HG02981 (cell line): ENCODE results near the gene SPC24.

ENCODE experiments used
- ATAC-seq: cut with Tn5 transposase; IDR thresholded peaks from one replicate; pipeline ENCODE4 v1.9.1; 2021; ENCODE audit warnings: mild to moderate bottlenecking, moderate library complexity; ENCODE audit not compliant: unreplicated experiment

SPC24 gene

DNA sequence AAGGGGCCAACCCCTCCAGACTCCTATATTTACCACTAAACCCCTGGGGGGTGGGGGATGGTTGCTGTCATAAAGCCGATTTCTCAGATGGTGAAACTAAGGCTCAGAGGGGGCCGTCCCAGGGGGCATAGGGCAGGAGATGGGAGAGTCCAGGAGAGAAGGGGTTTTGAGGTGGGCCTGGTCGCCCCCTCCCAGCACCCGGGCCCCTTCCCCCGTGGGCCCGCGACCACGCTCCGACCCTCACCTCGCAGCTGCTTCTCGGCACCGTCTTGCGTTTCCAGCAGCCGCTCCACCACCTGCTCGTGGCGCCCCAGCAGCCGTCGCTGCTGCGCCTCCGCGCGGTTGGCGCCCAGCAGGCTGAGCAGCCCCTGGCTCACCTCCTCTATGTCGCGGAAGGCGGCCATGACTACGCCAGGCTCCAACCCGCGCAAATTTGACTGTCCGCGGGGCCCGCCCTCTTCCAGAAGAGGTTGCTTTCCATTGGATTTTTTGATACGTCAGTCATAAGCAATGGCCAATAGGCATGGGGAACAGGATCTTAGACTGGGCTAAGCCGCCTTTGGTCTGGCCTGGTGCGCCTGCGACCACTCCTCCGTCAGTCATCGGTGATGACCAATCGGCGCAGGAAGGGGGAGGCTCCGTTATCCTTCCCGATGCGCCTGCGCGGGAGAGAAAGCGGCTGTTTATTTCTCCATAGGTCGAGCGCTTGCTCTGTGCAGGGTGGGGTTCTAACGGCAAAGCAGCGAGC is at the start of gene SPC24:
Gene SPC24, minus strand, starts transcription at position 410 of the 748 bp plus-strand sequence. Its CDS starts 6 bp downstream, at position 404.
- ATAC-seq, result peak; percentile 96

DNA sequence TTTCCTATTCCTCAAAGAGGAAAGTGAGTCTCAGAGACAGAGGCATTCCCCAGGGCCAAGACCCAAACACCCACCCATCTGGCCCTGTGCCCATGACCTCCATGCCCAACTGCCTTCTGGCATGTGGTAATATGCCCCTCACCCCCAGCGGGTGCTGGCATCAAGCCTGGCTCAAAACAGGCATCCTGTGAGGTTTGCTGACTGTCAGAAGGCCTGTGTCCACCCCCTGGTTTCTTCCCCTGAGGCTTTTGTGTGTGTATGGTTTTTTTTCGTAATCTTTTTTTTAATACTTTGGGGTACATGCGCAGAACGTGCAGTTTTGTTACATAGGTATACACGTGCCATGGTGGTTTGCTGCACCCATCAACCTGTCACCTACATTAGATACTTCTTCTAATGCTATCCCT is 49.4 kb upstream of the SPC24 start:
- no peak for ATAC-seq

- ATAC-seq, result no peak
Measured at GRCh38 chr19:11204076-11204602, 48.6 kb upstream of the SPC24 start.

- ATAC-seq, result no peak
Measured at GRCh38 chr19:11203194-11204075, 47.9 kb upstream of the SPC24 start.

GRCh38 chr19:11202488-11203193 is 47.1 kb upstream of the SPC24 start:
- ATAC-seq, result no peak

- ATAC-seq, result no peak
Measured at GRCh38 chr19:11201791-11202190, 46.2 kb upstream of the SPC24 start.

DNA sequence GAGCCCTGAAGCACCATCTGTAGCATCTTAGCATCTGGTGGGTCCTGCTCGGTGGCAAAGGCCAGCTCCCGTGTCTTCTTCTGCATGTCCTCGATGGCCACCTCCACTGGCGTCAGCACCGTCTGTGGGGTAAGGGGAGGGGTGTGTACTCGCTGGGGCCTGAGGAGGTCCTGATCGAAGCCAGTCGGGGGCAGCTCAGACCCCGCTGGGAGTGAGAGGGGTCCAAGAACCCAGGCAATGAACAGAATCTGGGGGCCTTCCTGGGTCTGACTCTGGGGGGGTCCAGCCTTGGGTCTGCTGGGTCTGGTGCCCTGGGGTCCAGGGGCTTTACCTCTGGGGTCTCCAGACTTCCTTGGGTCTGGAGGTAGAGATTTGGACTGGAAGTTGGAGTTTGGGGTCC is 45.3 kb upstream of the SPC24 start:
- ATAC-seq, result no peak

- no peak for ATAC-seq
Measured at GRCh38 chr19:11200015-11200574, 44.5 kb upstream of the SPC24 start.

- no peak for ATAC-seq
Measured at GRCh38 chr19:11199517-11199916, 43.9 kb upstream of the SPC24 start.

DNA sequence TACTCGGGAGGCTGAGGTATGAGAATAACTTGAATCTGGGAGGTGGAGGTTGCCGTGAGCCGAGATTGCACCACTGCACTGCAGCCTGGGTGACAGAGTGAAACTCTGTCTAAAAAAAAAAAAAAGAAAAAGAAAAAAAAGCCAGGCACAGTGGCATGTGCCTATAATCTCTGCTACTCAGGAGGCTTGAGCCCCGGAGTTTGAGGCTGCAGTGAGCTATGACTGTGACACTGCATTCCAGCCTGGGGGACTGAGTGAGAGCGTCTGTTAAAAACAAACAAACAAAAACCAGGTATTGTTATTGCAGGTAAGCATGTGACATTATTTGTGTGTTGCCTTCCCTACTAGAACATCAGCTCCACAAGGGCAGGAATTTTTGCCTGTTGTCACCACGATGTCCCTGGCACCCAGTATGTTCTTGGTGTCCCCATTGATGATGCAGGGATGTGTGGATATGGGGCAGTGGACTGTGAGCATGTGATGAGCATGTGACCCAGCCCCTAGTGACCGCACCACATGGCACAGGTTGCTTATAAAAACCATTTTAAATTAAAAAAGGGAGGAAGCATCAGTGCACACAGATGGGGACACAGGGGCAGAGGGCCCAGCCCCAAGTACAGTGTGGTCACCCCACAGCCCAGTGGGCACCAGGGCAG is 43.3 kb upstream of the SPC24 start:
- no peak for ATAC-seq

DNA sequence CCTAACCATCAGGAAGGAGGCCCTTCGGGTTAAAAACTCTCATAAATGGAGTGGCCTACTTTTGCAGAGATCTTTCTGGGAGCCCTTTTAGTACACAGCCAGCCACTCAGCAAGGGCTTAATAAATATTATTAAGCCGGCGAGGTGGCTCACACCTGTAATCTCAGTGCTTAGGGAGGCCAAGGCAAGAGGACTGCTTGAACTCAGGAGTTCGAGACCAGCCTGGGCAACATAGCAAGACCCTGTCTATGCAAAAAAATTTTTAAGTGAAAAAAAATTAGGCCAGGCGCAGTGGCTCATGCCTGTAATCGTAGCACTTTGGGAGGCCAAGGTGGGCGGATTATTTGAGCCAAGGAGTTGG is 42.6 kb upstream of the SPC24 start:
- ATAC-seq, result no peak

DNA sequence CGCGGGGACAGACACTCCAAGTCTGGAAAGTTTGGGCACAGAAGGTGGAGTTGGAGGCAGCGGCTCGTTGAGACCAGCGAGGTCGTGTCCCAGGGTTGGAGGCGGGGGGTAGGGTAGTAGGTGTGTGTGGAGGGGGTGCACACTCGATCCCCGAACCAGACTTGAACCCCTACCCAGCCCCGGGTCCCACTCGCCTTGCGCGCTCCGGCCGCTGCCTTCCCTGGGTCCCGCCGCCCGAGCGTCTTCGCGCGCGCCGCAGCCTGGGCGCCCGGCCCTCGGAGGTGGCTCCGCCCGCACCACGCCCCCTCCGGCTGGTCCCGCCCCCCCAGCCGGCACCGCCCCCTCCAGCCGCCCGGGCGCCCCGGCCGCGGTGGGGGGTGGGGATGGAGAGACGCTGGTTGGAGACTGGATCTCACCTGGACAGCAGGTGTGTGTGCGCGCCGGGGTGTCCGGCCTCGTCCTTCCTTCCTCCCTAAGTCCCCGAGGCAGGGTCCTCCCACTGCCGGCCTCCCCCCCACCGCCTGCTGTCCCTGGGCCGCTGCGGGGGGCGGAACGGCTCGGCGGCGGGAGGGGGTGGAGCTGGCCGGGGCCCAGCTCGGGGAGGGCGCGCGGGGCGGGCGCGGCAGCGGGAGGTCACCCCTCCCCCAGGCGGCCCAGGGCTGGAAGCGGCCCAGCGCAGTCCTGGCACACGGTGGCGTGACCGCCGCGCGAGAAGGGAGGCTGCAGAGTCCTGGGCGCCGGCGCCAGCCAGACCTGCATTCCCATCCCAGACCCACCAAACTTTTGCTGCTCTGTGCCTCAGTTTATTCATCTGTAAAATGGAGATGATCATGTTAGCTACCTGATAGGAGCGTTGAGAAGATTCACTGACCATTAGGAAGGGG is 42.0 kb upstream of the SPC24 start, which contains the start of gene KANK2:
Gene KANK2, minus strand, starts transcription at position 255 of the 884 bp plus-strand sequence. CDS start 3,034 bp downstream, outside the sequence.
- peak; percentile 53 for ATAC-seq

DNA sequence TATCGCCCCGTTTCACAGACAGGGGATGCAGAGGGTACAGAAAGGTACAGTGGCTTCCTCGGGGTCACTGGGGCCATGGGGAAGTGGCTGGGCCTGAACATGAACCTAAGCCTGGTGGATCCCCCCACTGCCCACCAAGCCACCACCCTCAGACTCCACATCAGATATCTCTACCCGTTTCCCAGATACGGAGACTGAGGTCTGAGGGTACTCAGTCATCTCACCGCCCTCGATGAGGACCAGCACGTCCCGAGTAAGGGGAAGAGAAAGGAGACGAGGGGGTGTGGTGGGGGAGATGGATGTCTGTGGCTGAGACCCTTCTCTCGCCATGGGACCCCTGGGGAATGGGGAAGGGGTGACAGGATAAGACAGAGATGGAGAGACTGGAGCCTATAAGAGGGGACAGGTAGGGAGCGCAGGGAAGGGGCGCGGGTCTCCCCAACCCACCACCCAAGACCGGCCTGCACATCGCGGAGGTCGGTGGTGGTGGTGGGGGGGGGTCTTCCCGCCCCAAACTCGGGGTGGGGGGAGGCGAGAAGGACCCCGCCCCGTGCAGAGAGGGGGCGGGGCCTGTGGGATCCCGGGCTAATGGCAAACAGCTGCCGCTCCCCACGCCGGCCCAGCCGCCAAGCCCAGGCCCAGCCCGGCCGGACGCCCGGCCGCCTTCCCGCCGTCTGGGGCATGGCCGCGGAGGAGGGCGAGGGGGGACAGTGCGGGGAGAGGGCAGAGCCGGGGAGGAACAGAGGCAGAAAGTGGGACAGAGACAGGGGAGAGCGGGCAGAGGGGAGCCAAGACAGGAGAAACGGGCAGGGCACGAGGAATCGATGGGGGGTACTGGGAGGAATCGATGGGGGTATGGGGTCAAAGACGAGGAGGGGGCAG is 41.1 kb upstream of the SPC24 start:
- no peak for ATAC-seq

DNA sequence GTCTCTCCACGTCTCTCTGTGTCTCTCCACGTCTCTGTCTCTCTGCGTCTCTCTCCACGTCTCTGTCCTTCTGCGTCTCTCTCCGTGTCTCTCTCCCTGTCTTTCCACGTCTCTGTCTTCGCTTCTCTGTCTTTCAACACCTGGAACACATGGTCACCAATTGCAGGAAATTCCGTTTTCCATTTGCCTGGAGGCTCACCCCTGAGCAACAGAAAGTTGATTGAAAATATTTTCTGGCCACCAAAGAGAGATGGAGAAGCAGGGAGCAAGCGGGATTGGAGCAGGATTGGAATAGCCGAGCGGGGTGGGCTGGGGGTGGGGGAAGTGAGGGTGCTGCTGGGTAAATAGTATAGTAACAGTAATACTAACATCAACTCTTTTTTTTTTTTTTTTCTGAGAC is 40.1 kb upstream of the SPC24 start:
- ATAC-seq, result no peak

- ATAC-seq, result no peak
Measured at GRCh38 chr19:11194656-11195558, 39.3 kb upstream of the SPC24 start.

DNA sequence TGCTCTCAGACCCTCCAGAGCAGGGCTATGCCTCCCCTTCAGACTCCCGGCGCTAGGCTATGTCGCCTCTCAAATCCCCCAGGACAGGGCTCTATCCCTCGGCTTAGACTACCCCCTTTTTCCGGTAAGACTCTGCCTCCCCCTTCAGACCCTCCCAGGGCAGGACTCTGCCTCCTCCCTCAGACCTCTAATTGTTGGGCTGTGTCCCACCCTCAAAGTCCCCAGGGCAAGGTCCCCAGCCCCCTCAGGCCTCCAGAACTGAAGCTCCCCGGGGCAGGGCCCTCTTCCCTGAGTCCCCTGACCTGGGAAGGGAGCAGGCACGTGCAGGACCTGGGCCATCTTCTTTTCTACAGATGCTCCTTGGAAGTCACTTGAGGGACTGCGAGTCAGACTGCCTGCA is 38.6 kb upstream of the SPC24 start:
- no peak for ATAC-seq
